SK-N-SH (cell line): ENCODE measurements around the gene FOXL1.

Experiments
- CHD2 ChIP-seq: fragments of 150-350 bp; IDR thresholded peaks from 2 replicates; pipeline ENCODE4 v1.6.1; 2018; ENCODE audit warnings: low read length; ENCODE audit not compliant: partially characterized antibody
- CTCF ChIP-seq: fragments of 200-600 bp; sonication (generic); IDR thresholded peaks from 2 replicates; pipeline ENCODE4 v1.6.1; 2017; ENCODE audit warnings: antibody characterized with exemption, mild to moderate bottlenecking, moderate library complexity
- EP300 ChIP-seq, 2 experiments: IDR thresholded peaks; 2 replicates each; pipeline versions ENCODE4 v1.4.0 to v1.6.1; 2012; ENCODE audit warnings: borderline replicate concordance in 1 of 2, low read depth in 1 of 2, low read length in 1 of 2

GRCh38 chr16:86569701-86570447 lies 8.5 kb upstream of the FOXL1 start:
- no peak for TF ChIP-seq CTCF
- TF ChIP-seq CHD2, result no peak
- no peak for TF ChIP-seq EP300 (IDR thresholded peaks at IDR 0.05; ENCODE audit: borderline replicate concordance in 1 of 2, low read depth in 1 of 2, low read length in 1 of 2)
